Activated CD8-positive, alpha-beta memory T cell treated with anti-CD3 and anti-CD28 coated beads, Interleukin-2, amount 50 U/mL, for 4 hours (primary cell): ENCODE results near the gene CHST6.
A peak's percentile ranks its signal among the peaks of the same experiment; 100 is the strongest.
"Not testable (repeated sequence)": the region's sequence is repeated elsewhere in the genome, so short reads cannot be mapped to it uniquely, and the experiment has no call there.

ENCODE experiments used
- DNase-seq: peaks from one replicate; pipeline ENCODE4 v3.0.0-alpha.2; 2020

Gene CHST6

DNA sequence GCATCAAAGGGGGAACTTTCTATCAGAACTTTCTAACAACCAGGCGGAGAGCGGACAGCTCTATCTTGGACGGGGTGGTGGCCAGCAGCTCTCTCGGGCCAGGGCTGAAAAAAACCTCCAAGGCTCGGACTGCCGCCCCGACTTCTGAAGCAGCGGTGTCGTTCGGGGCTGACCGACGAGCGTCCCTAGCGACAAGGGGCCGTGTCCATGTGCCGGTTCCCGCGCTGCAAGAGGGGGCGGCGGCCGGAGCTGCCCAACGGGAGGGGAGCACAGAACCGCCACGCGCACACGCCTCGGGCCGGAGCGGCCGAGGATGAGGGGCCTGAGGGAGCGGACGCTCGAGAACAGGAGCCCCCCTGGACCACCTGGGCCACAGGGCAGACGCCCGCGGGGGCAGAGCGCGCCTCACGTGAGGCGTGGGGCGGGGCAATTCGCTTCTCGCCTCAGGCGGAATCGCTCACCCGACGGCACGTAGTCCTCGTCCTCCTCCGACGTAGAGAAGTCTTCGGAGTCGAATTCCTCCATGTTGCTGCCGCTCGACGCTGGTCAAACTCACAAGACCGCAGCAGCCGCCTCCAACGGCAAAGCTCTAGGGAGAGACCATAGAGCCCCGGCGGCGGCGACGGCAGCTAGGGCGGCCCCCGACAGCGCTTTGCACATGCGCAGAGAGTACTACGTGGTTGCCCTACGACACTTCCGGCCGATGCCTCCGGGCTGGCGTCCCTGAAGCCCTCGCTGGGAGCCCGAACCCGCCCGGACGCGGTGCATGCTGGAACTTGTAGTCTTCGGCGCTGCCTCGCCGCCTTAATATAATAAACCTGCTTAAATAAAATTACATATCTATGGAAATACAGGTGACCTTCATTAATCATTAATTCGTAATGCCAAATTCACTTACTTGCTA is 62.2 kb downstream of the CHST6 start, which contains the start of gene CFDP1:
Gene CFDP1 (minus strand): TSS at position 676 of the 904 bp plus-strand sequence. CDS start 151 bp downstream, at position 525.
- DNase-seq = peak; percentile 95

GRCh38 chr16:75429621-75430403 is 65.4 kb downstream of the CHST6 start:
- DNase-seq = no peak

DNA sequence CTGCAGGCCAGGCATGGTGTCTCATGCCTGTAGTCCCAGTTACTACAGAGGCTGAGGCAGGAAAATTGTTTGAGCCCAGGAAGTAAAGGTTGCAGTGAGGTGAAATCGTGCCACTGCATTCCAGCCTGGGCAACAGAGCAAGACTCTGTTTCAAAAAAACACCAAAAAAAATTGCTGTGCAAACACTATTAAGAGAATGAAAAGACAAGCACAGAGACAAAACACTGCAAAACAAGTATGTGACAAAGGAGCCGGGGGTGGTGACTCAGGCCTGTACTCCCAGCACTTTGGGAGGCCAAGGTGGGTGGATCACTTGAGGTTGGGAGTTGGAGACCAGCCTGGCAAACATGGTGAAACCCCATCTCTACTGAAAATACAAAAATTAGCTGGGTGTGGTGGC is 68.7 kb downstream of the CHST6 start:
- DNase-seq = not testable (repeated sequence)

- DNase-seq = not testable (repeated sequence)
These were observed 71.0 kb downstream of the CHST6 start for GRCh38 chr16:75424105-75424762.

GRCh38 chr16:75423723-75424104 is 71.5 kb downstream of the CHST6 start:
- no peak for DNase-seq
